CD4-positive, CD25-positive, alpha-beta regulatory T cell (primary cell): ENCODE measurements around the gene BCO1. TPM values are rescaled to one million over a fixed set of nuclear protein-coding genes. Genes with fewer than 3 reads are reported as not detected.
A peak's percentile ranks its signal among the peaks of the same experiment; 100 is the strongest.

Source experiments
- ATAC-seq, 2 donors: fragments of 150-1000 bp; cut with Tn5 transposase; one replicate each; pipeline ENCODE4 v1.10.0; 2021; ENCODE audit warnings: low read depth in 2 of 2, moderate number of reproducible peaks in 2 of 2, moderate library complexity in 1 of 2
- DNase-seq, 3 donors: peaks; one replicate each; pipeline versions ENCODE4 v3.0.0 to v3.0.0-alpha.2; 2012 to 2022; ENCODE audit warnings: mixed read lengths in 1 of 3
- H3K27ac ChIP-seq: one replicate; pipeline ENCODE4 v1.7.0; 2013; ENCODE audit warnings: mild to moderate bottlenecking, low read length; ENCODE audit not compliant: insufficient read depth, poor library complexity, severe bottlenecking
- H3K27me3 ChIP-seq: one replicate; pipeline ENCODE4 v1.7.0; 2013; ENCODE audit warnings: low read length; ENCODE audit not compliant: control insufficient read depth, insufficient read depth
- H3K36me3 ChIP-seq: one replicate; pipeline ENCODE4 v1.7.0; 2013; ENCODE audit warnings: mild to moderate bottlenecking, low read length, moderate library complexity; ENCODE audit not compliant: control insufficient read depth, insufficient read depth
- H3K4me1 ChIP-seq: 2 replicates; pipeline ENCODE4 v1.7.0; 2013; ENCODE audit warnings: mild to moderate bottlenecking, low read length; ENCODE audit not compliant: insufficient read depth, control insufficient read depth, poor library complexity, severe bottlenecking
- H3K4me3 ChIP-seq: one replicate; pipeline ENCODE4 v1.7.0; 2013; ENCODE audit warnings: low read depth, mild to moderate bottlenecking, low read length, moderate library complexity
- H3K9me3 ChIP-seq, 2 experiments: 1 replicate in 1 of 2; 2 replicates in 1 of 2; pipeline ENCODE4 v1.7.0; 2013; ENCODE audit warnings: low read length in 2 of 2, mild to moderate bottlenecking in 1 of 2, moderate library complexity in 1 of 2; ENCODE audit not compliant: control insufficient read depth in 2 of 2
- H3K27ac Mint-ChIP-seq, 3 donors: one replicate each; pipeline ENCODE4 v1.8.0; 2020 to 2022; ENCODE audit warnings: mild to moderate bottlenecking in 3 of 3, mixed read lengths in 3 of 3, moderate library complexity in 2 of 3
- H3K27me3 Mint-ChIP-seq: one replicate; pipeline ENCODE4 v1.8.0; 2022; ENCODE audit warnings: mild to moderate bottlenecking, mixed read lengths
- H3K36me3 Mint-ChIP-seq: one replicate; pipeline ENCODE4 v1.8.0; 2020; ENCODE audit warnings: mixed read lengths
- H3K4me1 Mint-ChIP-seq, 4 donors: one replicate each; pipeline ENCODE4 v1.8.0; 2020 to 2022; ENCODE audit warnings: mixed read lengths in 4 of 4, mild to moderate bottlenecking in 1 of 4
- H3K4me3 Mint-ChIP-seq, 4 donors: one replicate each; pipeline ENCODE4 v1.8.0; 2020 to 2022; ENCODE audit warnings: mild to moderate bottlenecking in 4 of 4, mixed read lengths in 4 of 4, moderate library complexity in 3 of 4
- H3K9me3 Mint-ChIP-seq, 7 donors: one replicate each; pipeline ENCODE4 v1.8.0; 2020 to 2022; ENCODE audit warnings: mixed read lengths in 7 of 7, mild to moderate bottlenecking in 3 of 7, moderate library complexity in 2 of 7
- polyA plus RNA-seq, 4 donors: library from polyadenylated mRNA; unstranded; fragments of 300-500 nt; fragmentation: Illumina TruSeq; gene quantifications; one replicate each; pipeline ENCODE4 v1.2.3, GENCODE V29; 2021
- total RNA-seq: library from RNA; stranded (reverse); gene quantifications from one replicate; pipeline ENCODE4 v1.2.3, GENCODE V29; 2022

Gene BCO1
- total and polyA plus RNA-seq, 5 donors from 2014 or later: not detected

- no peak for ATAC-seq
- H3K4me3 Mint-ChIP-seq: no peak overlapping the region
These were observed 28.2 kb downstream of the BCO1 start for GRCh38 chr16:81266680-81267095.

DNA sequence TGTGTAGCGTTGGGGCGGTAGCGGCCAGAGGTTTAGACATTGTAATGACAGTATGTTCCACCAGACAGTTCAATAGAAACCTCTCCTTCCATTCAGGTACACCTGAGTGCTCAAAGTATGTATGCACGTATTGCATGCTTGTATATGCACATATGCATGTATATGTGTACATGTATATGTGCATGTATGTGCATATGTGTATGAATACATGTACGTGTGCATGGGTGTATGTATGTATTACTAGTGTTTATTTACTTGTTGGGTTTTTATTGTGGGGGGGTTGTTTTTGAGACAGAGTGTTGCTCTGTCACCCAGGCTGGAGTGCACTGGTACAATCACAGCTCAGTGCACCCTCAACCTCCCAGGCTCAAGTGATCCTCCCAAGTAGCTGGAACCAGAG is 30.0 kb downstream of the BCO1 start:
- Mint-ChIP-seq H3K4me1 (no peaks in the 10 kb centered on the region), H3K9me3 (peaks cover 0 to 2% (median 0%) of the 10 kb centered on the region in 7 donors), H3K4me3 (no peak overlapping the region), H3K27ac (no peak overlapping the region), H3K36me3 (no peaks in the 10 kb centered on the region), H3K27me3 (no peaks in the 10 kb centered on the region)
- Histone ChIP-seq H3K27ac (no peak overlapping the region), H3K27me3 (no peaks in the 10 kb centered on the region), H3K36me3 (no peaks in the 10 kb centered on the region), H3K4me1 (no peaks in the 10 kb centered on the region), H3K9me3 (no peaks in the 10 kb centered on the region), H3K4me3 (no peak overlapping the region)
- no peak for ATAC-seq
- no peak for DNase-seq

More at GRCh38 chr16:81266680-81267095, 28.2 kb downstream of the BCO1 start:
- DNase-seq: peak in 1 of 3 donors; percentile 12
- H3K4me1 ChIP-seq: no peaks in the 10 kb centered on the region
- Mint-ChIP-seq H3K4me1 (no peaks in the 10 kb centered on the region), H3K27me3 (no peaks in the 10 kb centered on the region), H3K36me3 (no peaks in the 10 kb centered on the region), H3K9me3 (peaks cover 0 to 3% (median 0%) of the 10 kb centered on the region in 7 donors), H3K27ac (no peak overlapping the region)
- no peak overlapping the region for H3K27ac ChIP-seq
- no peaks in the 10 kb centered on the region for H3K27me3 ChIP-seq
- no peaks in the 10 kb centered on the region for H3K9me3 ChIP-seq
- H3K36me3 ChIP-seq: no peaks in the 10 kb centered on the region
- no peak overlapping the region for H3K4me3 ChIP-seq

DNA sequence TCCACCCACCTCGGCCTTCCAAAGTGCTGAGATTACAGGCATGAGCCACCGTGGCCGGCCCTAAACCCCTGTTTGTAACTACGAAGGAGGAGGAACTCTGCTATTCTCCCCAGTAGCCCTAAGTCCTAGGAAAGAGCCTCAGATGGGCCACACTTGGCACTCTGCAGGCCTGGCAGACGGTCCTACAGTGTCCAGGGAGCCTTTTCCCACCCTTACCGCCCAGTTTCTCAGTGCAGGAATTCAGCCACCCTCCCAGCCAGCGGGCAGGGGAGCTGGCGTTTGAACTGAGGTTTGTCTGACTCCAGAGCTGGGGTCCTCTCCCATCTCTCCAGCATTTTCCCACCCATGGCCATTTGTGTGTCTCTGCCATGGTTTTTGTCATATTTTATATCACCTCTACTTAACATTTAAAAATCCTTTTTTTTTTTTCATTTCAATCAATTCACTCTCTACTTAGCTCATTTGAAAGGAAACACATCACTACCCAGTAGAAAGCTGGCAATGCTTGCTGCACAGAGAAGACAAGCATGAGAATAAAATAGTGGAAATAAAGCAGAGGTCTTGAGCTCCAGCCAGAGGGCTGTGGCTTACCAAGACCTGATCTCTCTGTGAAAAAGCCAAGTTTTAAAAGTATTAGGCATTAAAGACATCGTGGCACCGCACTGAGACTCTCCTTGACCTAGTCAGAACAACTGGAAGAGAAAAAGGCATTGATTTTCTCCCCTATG is 34.9 kb downstream of the BCO1 start:
- H3K4me1 Mint-ChIP-seq: no peaks in the 10 kb centered on the region
- Histone ChIP-seq H3K9me3 (no peaks in the 10 kb centered on the region), H3K4me3 (no peak overlapping the region), H3K27ac (no peak overlapping the region), H3K27me3 (no peaks in the 10 kb centered on the region), H3K4me1 (no peaks in the 10 kb centered on the region), H3K36me3 (no peaks in the 10 kb centered on the region)
- peaks cover 7% of the 10 kb centered on the region for H3K27me3 Mint-ChIP-seq
- no peak overlapping the region for H3K27ac Mint-ChIP-seq
- ATAC-seq: no peak
- no peaks in the 10 kb centered on the region for H3K36me3 Mint-ChIP-seq
- no peak overlapping the region for H3K4me3 Mint-ChIP-seq
- H3K9me3 Mint-ChIP-seq: peaks cover 0 to 3% (median 0%) of the 10 kb centered on the region in 7 donors
- no peak for DNase-seq

DNA sequence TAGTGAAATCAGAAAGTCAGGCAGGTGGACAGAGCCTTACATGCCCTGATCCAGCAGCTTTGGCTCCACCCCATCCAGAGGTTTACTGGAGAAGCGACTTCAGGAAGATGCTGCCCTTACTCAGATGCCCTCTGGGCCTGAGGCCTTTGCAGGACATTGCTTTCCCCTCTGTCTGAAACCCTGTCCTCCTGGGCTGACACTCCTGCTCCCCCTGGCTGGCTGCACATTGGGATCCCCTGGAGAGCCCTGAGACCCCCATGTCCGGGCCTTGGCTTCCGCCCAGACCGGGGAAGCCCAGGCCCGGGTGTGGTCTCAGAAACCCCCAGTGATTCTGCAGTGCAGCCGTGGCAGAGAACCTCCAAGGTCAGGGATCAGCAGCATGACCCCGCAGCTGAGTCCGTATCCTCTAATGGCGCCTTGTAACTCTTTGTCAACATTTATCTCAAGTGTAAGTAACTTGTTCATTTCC is 36.6 kb downstream of the BCO1 start:
- DNase-seq (no peak), ATAC-seq (no peak)
- Mint-ChIP-seq H3K27me3 (peaks cover 9% of the 10 kb centered on the region), H3K36me3 (no peaks in the 10 kb centered on the region), H3K4me3 (no peak overlapping the region), H3K9me3 (peaks cover 0 to 3% (median 0%) of the 10 kb centered on the region in 7 donors), H3K27ac (no peak overlapping the region), H3K4me1 (no peaks in the 10 kb centered on the region)
- Histone ChIP-seq H3K27me3 (no peaks in the 10 kb centered on the region), H3K4me1 (no peaks in the 10 kb centered on the region), H3K9me3 (no peaks in the 10 kb centered on the region), H3K36me3 (no peaks in the 10 kb centered on the region), H3K27ac (no peak overlapping the region), H3K4me3 (no peak overlapping the region)

DNA sequence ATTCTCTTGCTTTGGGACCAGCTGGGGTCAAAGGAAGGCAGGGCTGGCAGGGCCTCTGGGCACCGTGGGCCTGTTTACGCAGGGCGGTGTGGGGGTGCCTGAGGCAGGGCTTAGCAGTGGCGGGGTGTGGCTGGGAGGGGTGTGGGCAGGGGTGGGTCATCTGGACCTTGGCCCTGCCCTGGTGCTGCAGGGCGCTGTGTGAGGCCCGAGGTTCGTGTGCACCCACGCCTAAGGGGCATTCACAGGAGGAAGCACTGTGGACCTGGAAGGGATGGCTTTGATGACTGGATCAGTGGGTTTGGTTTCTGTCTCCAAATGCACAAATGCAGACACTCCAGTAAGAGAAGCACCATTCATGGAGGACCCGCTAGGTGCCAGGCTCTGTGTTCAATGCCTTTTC is 37.3 kb downstream of the BCO1 start:
- H3K4me1 ChIP-seq: no peaks in the 10 kb centered on the region
- Mint-ChIP-seq H3K27me3 (peaks cover 9% of the 10 kb centered on the region), H3K27ac (no peak overlapping the region), H3K4me1 (no peaks in the 10 kb centered on the region), H3K36me3 (no peaks in the 10 kb centered on the region), H3K9me3 (peaks cover 0 to 3% (median 0%) of the 10 kb centered on the region in 7 donors), H3K4me3 (no peak overlapping the region)
- H3K27ac ChIP-seq: no peak overlapping the region
- H3K9me3 ChIP-seq: no peaks in the 10 kb centered on the region
- no peaks in the 10 kb centered on the region for H3K36me3 ChIP-seq
- DNase-seq (no peak), ATAC-seq (no peak)
- H3K27me3 ChIP-seq: no peaks in the 10 kb centered on the region
- no peak overlapping the region for H3K4me3 ChIP-seq

DNA sequence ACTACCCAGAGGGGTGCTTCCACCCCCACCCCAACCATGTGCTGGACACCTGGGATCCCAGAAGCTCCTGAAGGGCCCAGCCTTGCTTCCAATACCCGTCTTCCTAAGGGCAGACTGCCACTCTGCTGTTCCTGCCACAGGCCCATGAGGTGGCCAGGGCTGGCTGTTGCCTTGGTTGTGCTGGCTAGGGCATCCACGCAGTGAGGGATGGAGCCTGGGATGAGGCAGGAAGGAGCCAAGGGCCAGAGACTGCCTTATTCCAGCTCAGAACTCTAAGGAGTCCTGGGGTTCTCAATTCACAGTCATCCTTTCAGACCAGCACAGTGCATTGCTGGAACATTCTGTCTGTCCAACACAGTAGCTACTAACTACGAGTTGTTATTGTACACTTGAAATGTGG is 37.8 kb downstream of the BCO1 start:
- no peaks in the 10 kb centered on the region for H3K36me3 Mint-ChIP-seq
- no peaks in the 10 kb centered on the region for H3K27me3 ChIP-seq
- H3K9me3 ChIP-seq: no peaks in the 10 kb centered on the region
- ATAC-seq (no peak), DNase-seq (no peak)
- no peaks in the 10 kb centered on the region for H3K4me1 Mint-ChIP-seq
- no peak overlapping the region for H3K27ac ChIP-seq
- H3K27ac Mint-ChIP-seq: no peak overlapping the region
- H3K4me3 ChIP-seq: no peak overlapping the region
- peaks cover 9% of the 10 kb centered on the region for H3K27me3 Mint-ChIP-seq
- H3K4me3 Mint-ChIP-seq: no peak overlapping the region
- H3K36me3 ChIP-seq: no peaks in the 10 kb centered on the region
- peaks cover 0 to 3% (median 0%) of the 10 kb centered on the region in 7 donors for H3K9me3 Mint-ChIP-seq
- H3K4me1 ChIP-seq: no peaks in the 10 kb centered on the region

DNA sequence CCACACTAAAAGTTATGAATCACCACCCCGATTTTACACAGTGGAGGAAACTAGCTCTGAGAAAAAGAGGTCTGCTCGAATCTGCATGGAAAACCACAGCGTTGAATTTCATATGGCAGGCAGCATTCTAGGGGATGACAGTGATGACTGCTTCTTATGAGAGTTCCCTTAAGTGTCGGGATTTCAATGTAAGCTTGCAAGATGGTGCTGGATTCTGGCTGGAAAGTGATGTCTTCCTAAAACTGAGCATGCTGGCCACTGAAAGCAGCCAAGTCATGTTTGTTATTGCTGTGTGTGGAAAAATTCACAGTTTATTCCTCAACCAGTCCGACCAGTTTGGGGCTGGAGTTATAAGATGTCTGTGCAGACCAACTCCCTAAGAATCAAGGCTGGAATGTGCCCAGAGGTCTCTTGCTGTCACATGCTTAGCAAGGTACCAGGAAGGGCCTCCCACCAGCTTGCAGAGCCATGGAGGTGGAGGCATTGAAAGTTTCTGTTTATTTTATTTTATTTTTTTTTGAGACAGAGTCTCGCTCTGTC is 39.1 kb downstream of the BCO1 start:
- H3K9me3 Mint-ChIP-seq: peaks cover 0 to 3% (median 0%) of the 10 kb centered on the region in 7 donors
- Histone ChIP-seq H3K4me3 (no peak overlapping the region), H3K36me3 (no peaks in the 10 kb centered on the region), H3K27me3 (no peaks in the 10 kb centered on the region), H3K9me3 (no peaks in the 10 kb centered on the region), H3K27ac (no peak overlapping the region), H3K4me1 (no peaks in the 10 kb centered on the region)
- no peak overlapping the region for H3K27ac Mint-ChIP-seq
- peaks cover 9% of the 10 kb centered on the region for H3K27me3 Mint-ChIP-seq
- no peaks in the 10 kb centered on the region for H3K36me3 Mint-ChIP-seq
- H3K4me1 Mint-ChIP-seq: no peaks in the 10 kb centered on the region
- ATAC-seq (no peak), DNase-seq (no peak)
- no peak overlapping the region for H3K4me3 Mint-ChIP-seq

GRCh38 chr16:81278526-81278925 is 40.0 kb downstream of the BCO1 start:
- DNase-seq: no peak
- peaks cover 0 to 3% (median 0%) of the 10 kb centered on the region in 7 donors for H3K9me3 Mint-ChIP-seq
- no peak for ATAC-seq
- no peak overlapping the region for H3K27ac Mint-ChIP-seq
- no peak overlapping the region for H3K27ac ChIP-seq
- no peaks in the 10 kb centered on the region for H3K9me3 ChIP-seq
- no peaks in the 10 kb centered on the region for H3K4me1 Mint-ChIP-seq
- no peak overlapping the region for H3K4me3 Mint-ChIP-seq
- H3K36me3 Mint-ChIP-seq: no peaks in the 10 kb centered on the region
- H3K4me1 ChIP-seq: no peaks in the 10 kb centered on the region
- H3K27me3 Mint-ChIP-seq: peaks cover 11% of the 10 kb centered on the region
- no peaks in the 10 kb centered on the region for H3K36me3 ChIP-seq
- no peak overlapping the region for H3K4me3 ChIP-seq
- no peaks in the 10 kb centered on the region for H3K27me3 ChIP-seq
